Measurements from ENCODE around the gene NIFK.
"Not testable (repeated sequence)": the region's sequence is repeated elsewhere in the genome, so short reads cannot be mapped to it uniquely, and the experiment has no call there.

The NIFK gene

GRCh38 chr2:121695171-121695451 is 41.6 kb downstream of the NIFK start:
- DNase-seq (ENCODE audit: low read depth, low spot score): no peak

- no peak for DNase-seq (ENCODE audit: low read depth, low spot score)
Measured at GRCh38 chr2:121694398-121695170, 42.1 kb downstream of the NIFK start.

- DNase-seq (ENCODE audit: low read depth, low spot score): not testable (repeated sequence)
Measured at GRCh38 chr2:121690572-121690971, 46.1 kb downstream of the NIFK start.

- no peak for DNase-seq (ENCODE audit: low read depth, low spot score)
Measured at GRCh38 chr2:121690095-121690494, 46.6 kb downstream of the NIFK start.

- DNase-seq (ENCODE audit: low read depth, low spot score): no peak
Measured at GRCh38 chr2:121689356-121689755, 47.3 kb downstream of the NIFK start.

GRCh38 chr2:121688820-121689219 is 47.9 kb downstream of the NIFK start:
- DNase-seq (ENCODE audit: low read depth, low spot score): no peak

- DNase-seq (ENCODE audit: low read depth, low spot score): no peak
Measured at GRCh38 chr2:121686902-121687301, 49.8 kb downstream of the NIFK start.

GRCh38 chr2:121686218-121686617 is 50.5 kb downstream of the NIFK start:
- DNase-seq (ENCODE audit: low read depth, low spot score): no peak

- DNase-seq (ENCODE audit: low read depth, low spot score): no peak
Measured at GRCh38 chr2:121682396-121683298, 54.0 kb downstream of the NIFK start.

- DNase-seq (ENCODE audit: low read depth, low spot score): no peak
Measured at GRCh38 chr2:121677855-121678254, 58.8 kb downstream of the NIFK start.
